KBM-7 (cell line): ENCODE measurements around the gene GALNT6.
A peak's percentile ranks its signal among the peaks of the same experiment; 100 is the strongest.

ENCODE experiments used
- DNase-seq: peaks from one replicate; pipeline ENCODE4 v3.0.0-alpha.2; 2015
- in situ Hi-C: fragments of 300-500 bp; cut with MboI; formaldehyde crosslinking; loops from 2 replicates; pipeline ENCODE4 v1.14.3; 2020; ENCODE audit warnings: low sequenced_read_pairs, low pct_unique_long_range_greater_than_20kb, mixed read lengths

GALNT6 gene, protein sequence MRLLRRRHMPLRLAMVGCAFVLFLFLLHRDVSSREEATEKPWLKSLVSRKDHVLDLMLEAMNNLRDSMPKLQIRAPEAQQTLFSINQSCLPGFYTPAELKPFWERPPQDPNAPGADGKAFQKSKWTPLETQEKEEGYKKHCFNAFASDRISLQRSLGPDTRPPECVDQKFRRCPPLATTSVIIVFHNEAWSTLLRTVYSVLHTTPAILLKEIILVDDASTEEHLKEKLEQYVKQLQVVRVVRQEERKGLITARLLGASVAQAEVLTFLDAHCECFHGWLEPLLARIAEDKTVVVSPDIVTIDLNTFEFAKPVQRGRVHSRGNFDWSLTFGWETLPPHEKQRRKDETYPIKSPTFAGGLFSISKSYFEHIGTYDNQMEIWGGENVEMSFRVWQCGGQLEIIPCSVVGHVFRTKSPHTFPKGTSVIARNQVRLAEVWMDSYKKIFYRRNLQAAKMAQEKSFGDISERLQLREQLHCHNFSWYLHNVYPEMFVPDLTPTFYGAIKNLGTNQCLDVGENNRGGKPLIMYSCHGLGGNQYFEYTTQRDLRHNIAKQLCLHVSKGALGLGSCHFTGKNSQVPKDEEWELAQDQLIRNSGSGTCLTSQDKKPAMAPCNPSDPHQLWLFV

DNA sequence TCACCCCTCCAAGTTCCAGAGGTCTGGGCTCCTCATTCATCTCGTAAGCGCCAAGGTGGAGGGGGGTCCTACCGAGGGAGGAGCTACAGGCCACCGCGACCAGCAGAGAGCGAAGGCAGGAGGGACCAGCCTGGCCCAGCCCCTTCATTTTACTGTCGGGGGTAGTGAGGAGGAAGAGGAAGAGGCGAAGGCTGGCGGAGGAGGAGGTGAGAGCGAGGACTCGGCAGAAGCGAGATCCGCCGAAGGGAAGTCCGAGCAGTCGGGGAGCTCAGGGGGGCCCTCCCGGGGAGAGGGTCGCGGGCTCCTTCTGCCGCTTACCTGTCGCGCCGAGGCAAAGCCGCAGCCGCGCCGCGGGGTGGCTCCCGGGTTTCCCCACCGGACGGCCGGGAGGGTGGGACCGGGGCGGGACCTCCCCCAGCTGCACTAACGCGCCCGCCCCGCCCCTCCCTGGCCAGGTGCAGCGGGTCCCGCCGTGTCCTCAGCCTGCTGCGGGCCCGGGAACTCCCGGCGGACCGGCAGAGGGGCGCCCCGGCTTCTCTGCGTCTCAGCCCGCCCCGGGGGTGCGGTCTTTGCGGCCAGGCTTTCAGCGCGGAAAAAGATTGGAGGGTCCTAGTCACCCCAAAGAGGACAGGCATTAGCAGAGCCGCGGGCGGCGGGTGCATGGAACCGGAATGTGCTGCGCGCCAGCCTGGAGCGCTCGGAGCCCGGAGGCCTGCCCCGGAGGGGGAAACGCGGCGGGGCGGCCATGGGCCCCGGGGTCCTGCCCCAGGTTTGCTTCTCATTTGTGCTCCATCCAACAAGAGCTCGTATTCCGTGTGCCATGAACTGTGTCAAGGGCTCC lies at the start of gene GALNT6:
Gene GALNT6, minus strand, starts transcription at position 124 of the 841 bp plus-strand sequence. CDS start 11,625 bp downstream, outside the sequence.
- in situ Hi-C loops, result no loop called here
- DNase-seq, result no peak

GRCh38 chr12:51439330-51439729 lies 48.1 kb upstream of the GALNT6 start:
- no peak for DNase-seq
- in situ Hi-C loops, result no loop called here

GRCh38 chr12:51437431-51437830 lies 46.2 kb upstream of the GALNT6 start:
- DNase-seq, result peak; percentile 11
- in situ Hi-C loops, result no loop called here

DNA sequence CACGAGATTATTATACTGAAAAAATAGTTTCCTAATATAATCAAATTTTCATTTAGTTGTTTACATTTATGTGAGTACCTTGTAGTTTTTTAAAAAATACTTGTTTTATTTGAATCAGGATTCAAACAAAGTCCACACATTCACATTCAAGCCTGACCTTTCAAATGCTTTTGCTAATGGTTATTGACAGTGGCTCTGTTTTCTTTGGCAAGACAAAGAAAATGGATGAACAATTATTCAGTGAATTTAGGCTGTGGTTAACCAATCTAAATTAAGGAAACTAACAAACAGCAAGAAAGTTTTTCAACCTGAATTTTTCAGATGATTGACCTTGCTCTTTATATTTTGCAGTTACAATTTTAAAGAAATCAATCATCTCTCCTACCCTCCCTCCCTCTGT lies 43.1 kb upstream of the GALNT6 start:
- no peak for DNase-seq
- in situ Hi-C loops, result no loop called here

GRCh38 chr12:51432921-51433320 lies 41.7 kb upstream of the GALNT6 start:
- in situ Hi-C loops, result no loop called here
- DNase-seq, result no peak

GRCh38 chr12:51430196-51430895 lies 39.1 kb upstream of the GALNT6 start:
- DNase-seq, result no peak
- in situ Hi-C loops, result no loop called here

GRCh38 chr12:51429700-51430099 lies 38.5 kb upstream of the GALNT6 start:
- in situ Hi-C loops, result no loop called here

GRCh38 chr12:51428256-51428655 lies 37.0 kb upstream of the GALNT6 start:
- in situ Hi-C loops, result no loop called here
- DNase-seq, result no peak

More at GRCh38 chr12:51429700-51430099, 38.5 kb upstream of the GALNT6 start:
- DNase-seq, result no peak

DNA sequence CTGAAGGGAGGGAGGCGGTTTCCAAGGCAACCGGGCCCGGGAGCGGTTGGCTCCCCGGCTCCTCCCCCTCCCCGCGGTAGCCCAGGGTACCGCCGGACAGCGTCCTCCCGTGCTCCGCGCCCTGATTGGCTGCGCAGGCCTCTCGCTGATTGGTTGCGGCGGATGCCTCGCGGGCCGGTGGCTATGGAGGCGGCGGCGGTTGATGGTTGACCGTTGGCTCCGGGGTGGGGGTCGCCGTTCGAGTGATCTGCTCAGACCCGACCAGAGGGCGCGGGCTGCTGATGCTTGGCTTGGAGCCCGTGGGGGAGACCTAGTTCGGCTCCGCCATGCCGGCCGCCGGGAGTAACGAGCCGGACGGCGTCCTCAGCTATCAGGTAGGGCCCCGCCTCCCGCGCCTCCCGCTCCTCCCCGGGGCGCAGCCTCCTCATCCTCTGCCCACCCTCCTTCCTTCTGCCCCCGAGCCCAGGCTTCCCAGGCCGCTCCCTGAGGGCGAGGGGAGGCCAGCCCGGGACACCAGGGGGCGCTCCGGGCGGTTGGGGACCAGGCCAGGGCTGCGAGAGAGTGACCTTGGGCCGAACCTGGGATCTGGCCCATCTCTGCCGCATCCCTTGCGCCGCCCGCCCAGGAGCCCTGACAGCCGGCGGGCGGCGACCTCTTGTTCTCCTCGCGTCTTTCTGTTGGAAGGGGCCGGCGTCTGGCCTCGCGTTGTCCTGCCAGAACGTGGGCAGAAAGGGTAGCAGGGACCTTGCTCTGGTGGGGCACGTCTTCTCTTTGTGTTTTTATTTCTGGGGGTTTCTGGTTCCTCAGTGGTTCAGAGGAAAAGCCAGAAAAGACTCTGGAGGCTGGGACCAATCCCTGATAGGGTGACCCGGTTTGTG lies 33.7 kb upstream of the GALNT6 start, which contains the start of gene SLC4A8:
Gene SLC4A8, plus strand, starts transcription at position 170 of the 878 bp plus-strand sequence. Its CDS starts 157 bp downstream, at position 327.
- in situ Hi-C loops, result no loop called here
- peak; percentile 70 for DNase-seq

GRCh38 chr12:51424094-51424661 lies 33.0 kb upstream of the GALNT6 start:
- in situ Hi-C loops, result no loop called here
- DNase-seq, result no peak

DNA sequence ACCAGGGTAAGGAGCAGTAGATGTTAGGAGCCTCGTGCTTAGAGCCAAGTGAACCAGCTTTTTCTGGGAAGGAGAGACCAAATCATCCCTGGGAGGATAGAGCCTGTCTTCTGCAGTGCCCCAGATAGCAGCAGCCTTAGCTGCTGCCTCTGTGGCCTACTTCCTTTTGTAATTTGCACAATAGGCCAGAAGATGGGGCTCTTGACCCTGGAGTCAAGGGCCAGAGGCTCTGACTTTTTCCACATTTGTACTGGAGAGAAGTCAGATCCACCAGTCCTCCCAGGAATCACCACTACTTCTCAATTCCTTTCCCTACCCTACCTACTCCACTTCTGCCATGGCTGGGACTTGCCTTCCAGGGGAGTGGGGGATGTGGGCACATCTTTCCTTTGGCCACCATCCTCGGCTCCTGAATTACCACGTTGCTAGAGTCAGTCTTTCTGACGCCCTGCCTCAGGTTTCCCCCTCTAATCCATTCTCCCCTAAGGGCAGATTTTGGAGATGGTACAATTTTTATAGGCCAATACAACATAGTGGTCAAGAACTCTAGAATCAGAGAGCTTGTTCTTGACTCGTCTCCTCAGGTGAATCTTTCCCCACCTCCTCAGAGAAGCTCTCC lies 30.2 kb upstream of the GALNT6 start:
- peak; percentile 78 for DNase-seq
- in situ Hi-C loops, result no loop called here

DNA sequence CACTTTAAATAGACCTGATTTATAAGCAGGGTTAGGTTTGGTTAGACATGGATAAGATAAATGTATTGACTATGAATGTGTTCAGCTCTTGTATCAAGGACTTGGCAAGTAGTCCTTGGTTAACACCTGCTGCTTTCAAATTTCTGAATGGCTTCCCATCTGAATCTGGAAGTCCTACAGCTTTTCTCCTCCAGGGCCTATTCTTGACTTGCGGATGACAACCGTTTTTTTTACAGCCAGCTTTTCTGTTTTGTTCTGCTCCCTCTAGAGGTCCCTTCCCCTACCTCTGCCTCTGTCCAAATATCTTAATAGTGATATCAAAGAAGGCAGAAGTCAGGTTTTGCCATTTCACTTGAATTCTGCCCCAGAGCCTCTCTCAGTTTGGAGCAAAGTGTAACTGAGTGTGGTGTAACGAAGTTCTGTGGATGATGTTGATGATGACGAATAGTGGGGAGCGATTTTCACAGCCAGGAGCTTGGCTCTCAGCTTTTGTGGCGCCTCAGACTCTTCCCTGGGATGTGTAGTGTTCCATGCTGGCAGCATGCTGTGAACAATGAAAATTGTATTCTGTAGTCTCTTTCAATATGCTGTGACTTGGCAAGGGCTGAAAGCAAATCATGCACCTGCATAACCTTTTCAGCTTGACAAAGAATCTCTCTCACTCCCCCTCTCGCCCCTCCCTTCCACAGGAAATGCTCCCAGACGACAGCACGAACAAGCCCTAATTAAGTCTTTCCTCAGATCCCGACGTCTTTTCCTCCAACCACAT lies 28.4 kb upstream of the GALNT6 start:
- peak; percentile 48 for DNase-seq
- in situ Hi-C loops, result no loop called here

GRCh38 chr12:51417826-51418225 lies 26.6 kb upstream of the GALNT6 start:
- in situ Hi-C loops, result no loop called here
- no peak for DNase-seq

GRCh38 chr12:51415931-51416330 lies 24.7 kb upstream of the GALNT6 start:
- DNase-seq, result no peak
- in situ Hi-C loops, result no loop called here

GRCh38 chr12:51413791-51414190 lies 22.6 kb upstream of the GALNT6 start:
- in situ Hi-C loops, result no loop called here

GRCh38 chr12:51413149-51413548 lies 21.9 kb upstream of the GALNT6 start:
- DNase-seq, result no peak
- in situ Hi-C loops, result no loop called here

More at GRCh38 chr12:51413791-51414190, 22.6 kb upstream of the GALNT6 start:
- DNase-seq, result no peak

DNA sequence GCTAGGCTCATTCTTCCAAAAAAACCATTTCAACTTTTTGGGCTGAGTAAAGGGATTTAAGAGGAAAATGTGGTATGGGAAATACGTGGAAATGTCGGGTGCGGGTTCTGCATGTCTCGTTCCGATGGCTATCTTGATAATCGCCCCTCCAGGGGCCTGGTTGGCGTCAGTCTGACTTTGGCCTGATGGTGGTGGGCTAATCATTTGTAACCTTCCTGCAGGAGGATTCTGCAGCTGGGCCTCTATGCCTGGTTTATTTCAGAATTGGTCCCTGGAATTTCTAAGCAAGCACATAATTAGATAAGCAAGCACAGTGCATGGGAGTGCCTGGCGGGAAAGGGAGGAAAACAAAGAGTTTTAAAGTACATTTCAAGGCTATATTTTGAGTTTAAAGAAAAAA lies 18.6 kb upstream of the GALNT6 start:
- in situ Hi-C loops, result no loop called here
- DNase-seq, result no peak
